Measurements from ENCODE around the gene IQCH. TPM values are rescaled to one million over a fixed set of nuclear protein-coding genes. Genes with fewer than 3 reads are reported as not detected.

IQCH gene
- total and polyA plus RNA-seq, 12 donors: 0.29 to 2.6 (median 1.2) TPM

- H3K4me1 ChIP-seq: peaks cover 5 to 56% (median 33%) of the 10 kb centered on the region in 9 donors
- no peaks in the 10 kb centered on the region for H3K9me3 ChIP-seq
- 84 to 89% methylated on average over 3 of the region's 3 CpGs for WGBS, 2 donors
- peaks cover 0 to 32% (median 0%) of the 10 kb centered on the region in 9 donors for H3K36me3 ChIP-seq
- no peak overlapping the region for H3K4me3 ChIP-seq
- intact Hi-C loops (cut with DNase I): no loop called here
- no peaks in the 10 kb centered on the region for H3K27me3 ChIP-seq
- H3K27ac ChIP-seq: no peak overlapping the region
- TF ChIP-seq, protein P1, sequence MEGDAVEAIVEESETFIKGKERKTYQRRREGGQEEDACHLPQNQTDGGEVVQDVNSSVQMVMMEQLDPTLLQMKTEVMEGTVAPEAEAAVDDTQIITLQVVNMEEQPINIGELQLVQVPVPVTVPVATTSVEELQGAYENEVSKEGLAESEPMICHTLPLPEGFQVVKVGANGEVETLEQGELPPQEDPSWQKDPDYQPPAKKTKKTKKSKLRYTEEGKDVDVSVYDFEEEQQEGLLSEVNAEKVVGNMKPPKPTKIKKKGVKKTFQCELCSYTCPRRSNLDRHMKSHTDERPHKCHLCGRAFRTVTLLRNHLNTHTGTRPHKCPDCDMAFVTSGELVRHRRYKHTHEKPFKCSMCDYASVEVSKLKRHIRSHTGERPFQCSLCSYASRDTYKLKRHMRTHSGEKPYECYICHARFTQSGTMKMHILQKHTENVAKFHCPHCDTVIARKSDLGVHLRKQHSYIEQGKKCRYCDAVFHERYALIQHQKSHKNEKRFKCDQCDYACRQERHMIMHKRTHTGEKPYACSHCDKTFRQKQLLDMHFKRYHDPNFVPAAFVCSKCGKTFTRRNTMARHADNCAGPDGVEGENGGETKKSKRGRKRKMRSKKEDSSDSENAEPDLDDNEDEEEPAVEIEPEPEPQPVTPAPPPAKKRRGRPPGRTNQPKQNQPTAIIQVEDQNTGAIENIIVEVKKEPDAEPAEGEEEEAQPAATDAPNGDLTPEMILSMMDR (IDR thresholded peaks at IDR 0.05): no peak
- DNase-seq: no peak
- ATAC-seq: no peak
These were observed 291.3 kb downstream of the IQCH start for GRCh38 chr15:67545864-67546263.

GRCh38 chr15:67547064-67547463, 292.5 kb downstream of the IQCH start:
- intact Hi-C loops (cut with DNase I): no loop called here
- WGBS, 2 donors: 82 to 92% methylated on average over 2 of the region's 2 CpGs
- no peaks in the 10 kb centered on the region for H3K27me3 ChIP-seq
- peaks cover 5 to 54% (median 32%) of the 10 kb centered on the region in 9 donors for H3K4me1 ChIP-seq
- H3K27ac ChIP-seq: no peak overlapping the region
- no peak for ATAC-seq
- H3K36me3 ChIP-seq: peaks cover 0 to 44% (median 6%) of the 10 kb centered on the region in 9 donors
- DNase-seq: no peak
- no peak overlapping the region for H3K4me3 ChIP-seq
- H3K9me3 ChIP-seq: no peaks in the 10 kb centered on the region
- TF ChIP-seq, protein P1 (IDR thresholded peaks at IDR 0.05): no peak

DNA sequence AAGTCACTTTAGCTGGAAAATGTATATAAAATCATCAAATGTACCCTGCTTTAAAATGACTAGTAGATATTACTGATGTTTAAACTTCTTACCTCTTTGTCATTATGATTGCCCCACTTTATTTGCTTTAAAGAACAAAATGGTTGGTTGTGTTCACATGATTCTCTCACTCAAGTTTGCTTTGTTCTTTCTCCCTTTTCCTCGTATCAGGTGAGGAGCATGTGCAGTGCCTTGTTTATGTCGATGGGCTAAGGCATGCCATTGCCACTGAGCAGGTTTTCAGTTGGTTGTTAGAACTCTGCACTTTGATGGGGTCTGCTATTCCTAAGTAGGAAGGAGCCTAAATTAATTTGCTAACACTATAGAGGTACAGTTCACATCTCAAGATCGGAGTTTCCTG, 293.2 kb downstream of the IQCH start:
- H3K27me3 ChIP-seq: no peaks in the 10 kb centered on the region
- WGBS, 2 donors: 70 to 76% methylated on average over 3 of the region's 3 CpGs
- H3K36me3 ChIP-seq: peaks cover 0 to 50% (median 6%) of the 10 kb centered on the region in 9 donors
- TF ChIP-seq, protein P1 (IDR thresholded peaks at IDR 0.05): no peak
- H3K27ac ChIP-seq: peak overlapping the region in 2 of 10 donors; percentile 54 to 61
- no peak for ATAC-seq
- no peak for DNase-seq
- no peaks in the 10 kb centered on the region for H3K9me3 ChIP-seq
- intact Hi-C loops (cut with DNase I): no loop called here
- no peak overlapping the region for H3K4me3 ChIP-seq
- peaks cover 5 to 54% (median 32%) of the 10 kb centered on the region in 9 donors for H3K4me1 ChIP-seq

DNA sequence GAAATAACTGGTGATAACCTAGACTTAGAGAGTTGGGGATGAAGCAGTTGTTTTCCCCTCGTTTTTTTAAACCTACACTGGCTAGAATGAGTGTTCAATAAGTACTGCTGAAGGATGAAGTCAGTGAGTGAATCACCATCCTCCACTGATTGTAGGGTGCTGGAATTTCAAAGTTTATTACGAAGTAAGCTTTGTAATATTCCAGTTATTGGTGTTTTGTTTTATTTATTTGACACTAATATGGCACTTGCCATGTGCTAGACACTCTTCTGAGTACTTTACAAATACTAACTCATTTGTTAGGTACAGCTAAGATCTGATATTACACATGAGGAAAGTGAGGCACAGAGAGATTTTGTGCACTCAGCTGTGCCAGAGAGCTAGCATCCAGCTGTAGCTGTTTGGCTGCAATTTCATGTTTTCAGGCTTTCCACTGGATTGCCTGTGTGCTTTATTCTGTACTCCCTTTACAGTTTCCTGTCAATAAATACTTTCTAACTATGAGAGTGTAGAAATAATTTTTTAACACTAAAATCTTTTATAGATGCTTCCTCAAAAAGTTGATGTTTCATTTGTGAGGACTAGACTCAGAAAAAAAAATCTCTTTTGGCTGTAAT, 293.8 kb downstream of the IQCH start:
- ATAC-seq: peak in 4 of 8 donors; percentile 21 to 54 (median 37)
- Histone ChIP-seq H3K36me3 (peaks cover 0 to 54% (median 6%) of the 10 kb centered on the region in 9 donors), H3K4me1 (peaks cover 4 to 51% (median 29%) of the 10 kb centered on the region in 9 donors), H3K4me3 (no peak overlapping the region), H3K9me3 (no peaks in the 10 kb centered on the region), H3K27ac (peak overlapping the region in 5 of 10 donors; percentile 28 to 61 (median 49)), H3K27me3 (no peaks in the 10 kb centered on the region)
- TF ChIP-seq, protein P1 (IDR thresholded peaks at IDR 0.05): no peak
- intact Hi-C loops (cut with DNase I): no loop called here
- 73 to 77% methylated on average over 2 of the region's 2 CpGs for WGBS, 2 donors
- DNase-seq: no peak
